Measurements from ENCODE around the gene CLMN.
"Not testable (repeated sequence)": the region's sequence is repeated elsewhere in the genome, so short reads cannot be mapped to it uniquely, and the experiment has no call there.

CLMN gene

DNA sequence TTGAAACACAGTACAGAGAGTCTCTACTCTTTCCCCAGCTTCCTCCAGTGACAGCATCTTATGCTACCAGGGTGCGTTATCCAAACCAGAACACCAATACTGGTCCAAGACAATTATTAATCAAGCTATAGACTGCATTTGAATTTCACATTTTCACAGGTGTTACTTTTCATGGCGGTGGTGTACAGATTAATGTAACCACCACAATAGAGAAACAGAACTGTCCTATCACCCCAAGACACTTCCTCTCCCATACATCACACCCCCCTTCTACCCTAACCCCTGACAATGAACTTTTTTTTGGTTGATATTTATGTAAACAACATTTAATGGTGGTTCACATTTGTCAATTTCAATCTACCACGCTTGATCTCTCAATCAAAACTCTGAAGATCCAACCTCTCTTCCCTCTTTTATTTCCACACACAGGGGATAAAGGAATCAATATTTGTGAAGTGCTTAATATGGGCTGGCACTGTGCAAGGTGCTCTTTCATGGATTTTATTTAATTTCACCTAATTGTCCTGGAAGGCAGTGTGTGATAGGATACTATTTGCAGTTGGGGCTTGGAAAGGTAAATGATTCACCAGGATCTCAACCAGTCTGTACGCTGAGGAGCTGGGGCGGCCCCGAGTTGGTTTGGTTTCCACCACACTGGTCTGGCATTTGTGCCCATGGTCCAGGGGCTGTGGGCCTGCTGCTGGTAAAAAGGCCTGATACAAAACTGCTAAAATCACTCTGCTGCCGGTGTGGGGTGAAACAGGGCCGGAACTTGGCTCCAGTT is 107.8 kb downstream of the CLMN start:
- FAIRE-seq = no peak

GRCh38 chr14:95210699-95211098 is 109.0 kb downstream of the CLMN start:
- FAIRE-seq = no peak

DNA sequence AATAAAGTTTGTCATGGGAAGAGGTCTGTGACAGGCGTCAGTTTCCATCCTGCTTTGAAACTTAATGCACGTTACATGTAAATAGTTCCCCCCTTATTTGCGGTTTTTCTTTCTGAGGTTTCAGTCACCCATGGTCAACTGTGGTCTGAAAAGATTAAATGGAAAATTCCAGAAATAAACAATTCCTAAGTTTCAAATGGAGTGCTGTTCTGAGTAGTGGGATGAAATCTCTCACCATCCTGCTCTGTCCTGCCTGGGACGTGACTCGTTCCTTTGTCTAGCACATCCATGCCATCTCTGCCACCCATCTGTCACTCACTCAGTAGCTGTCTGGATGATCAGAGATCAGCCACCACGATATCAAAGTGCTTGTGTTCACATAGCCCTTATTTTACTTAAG is 111.1 kb downstream of the CLMN start:
- FAIRE-seq = no peak

DNA sequence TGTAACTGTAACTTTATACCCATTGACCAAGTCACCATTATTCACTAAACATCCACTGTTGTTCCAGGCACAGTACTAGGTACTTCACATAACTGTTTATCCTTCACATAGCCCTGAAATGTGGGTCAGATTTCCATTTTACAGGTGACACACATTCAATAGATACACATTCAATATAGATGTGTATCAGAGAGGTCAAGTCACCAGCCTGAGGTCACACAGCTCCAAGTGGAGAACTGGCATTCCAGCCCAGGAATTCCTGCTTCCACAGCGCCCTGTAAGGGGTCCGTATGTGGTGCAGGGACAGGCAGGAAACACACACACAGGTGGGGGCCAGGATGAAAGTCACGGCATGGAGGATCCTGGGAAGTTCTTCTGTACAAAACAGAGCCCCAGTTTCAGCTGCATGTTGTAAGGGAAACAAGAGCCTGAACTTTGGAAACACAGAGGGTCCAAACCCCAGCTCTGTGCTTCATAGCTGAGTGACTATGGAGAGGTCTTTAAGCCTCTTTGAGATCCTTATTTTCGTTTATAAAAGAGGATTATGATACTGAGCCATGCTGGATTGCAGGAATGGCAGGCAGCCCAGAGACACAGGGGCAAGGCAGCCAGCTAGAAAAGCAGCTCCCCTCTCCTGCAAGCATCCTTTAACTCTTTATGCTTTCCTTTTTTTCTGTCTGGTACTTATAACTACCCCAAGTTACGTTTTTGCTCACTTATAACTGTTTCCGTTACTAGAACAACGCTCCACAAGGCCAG is 112.1 kb downstream of the CLMN start:
- FAIRE-seq = no peak

GRCh38 chr14:95206534-95206933 is 113.2 kb downstream of the CLMN start:
- FAIRE-seq = no peak

- no peak for FAIRE-seq
These were observed 115.0 kb downstream of the CLMN start for GRCh38 chr14:95204705-95205104.

DNA sequence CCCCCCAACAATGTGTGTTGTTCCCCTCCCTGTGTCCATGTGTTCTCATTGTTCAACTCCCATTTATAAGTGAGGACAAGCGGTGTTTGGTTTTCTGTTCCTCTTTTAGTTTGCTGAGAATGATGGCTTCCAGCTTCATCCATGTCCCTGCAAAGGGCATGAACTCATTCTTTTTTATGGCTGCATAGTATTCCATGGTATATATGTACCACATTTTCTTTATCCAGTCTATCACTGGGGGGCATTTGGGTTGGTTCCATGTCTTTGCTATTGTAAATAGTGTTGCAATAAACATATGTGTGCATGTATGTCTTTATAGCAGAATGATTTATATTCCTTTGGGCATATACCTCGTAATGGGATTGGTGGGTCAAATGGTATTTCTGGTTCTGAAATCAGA is 118.0 kb downstream of the CLMN start:
- not testable (repeated sequence) for FAIRE-seq

GRCh38 chr14:95200404-95200803 is 119.3 kb downstream of the CLMN start:
- no peak for FAIRE-seq

- no peak for FAIRE-seq
These were observed 120.3 kb downstream of the CLMN start for GRCh38 chr14:95199298-95199983.

GRCh38 chr14:95198320-95198719 is 121.4 kb downstream of the CLMN start:
- no peak for FAIRE-seq

DNA sequence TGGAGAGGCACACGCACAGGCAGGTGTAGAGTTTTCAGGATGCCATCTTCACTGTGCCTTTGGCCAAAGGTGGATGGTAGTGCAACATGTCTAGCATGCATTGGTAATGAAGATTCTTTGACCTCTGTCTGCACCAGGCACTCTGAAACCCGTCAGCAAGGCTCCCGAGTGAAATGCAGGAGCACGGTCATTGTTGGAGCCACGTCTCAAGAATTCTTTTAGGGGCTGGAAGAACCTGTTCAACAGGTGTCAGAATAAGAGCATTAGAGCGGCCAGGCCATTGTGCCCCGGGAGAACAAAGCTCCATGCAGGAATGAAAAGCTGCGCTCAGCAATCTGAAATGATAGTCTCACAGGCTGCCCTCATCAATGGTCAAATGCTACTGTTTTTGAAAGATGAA is 122.2 kb downstream of the CLMN start:
- no peak for FAIRE-seq

DNA sequence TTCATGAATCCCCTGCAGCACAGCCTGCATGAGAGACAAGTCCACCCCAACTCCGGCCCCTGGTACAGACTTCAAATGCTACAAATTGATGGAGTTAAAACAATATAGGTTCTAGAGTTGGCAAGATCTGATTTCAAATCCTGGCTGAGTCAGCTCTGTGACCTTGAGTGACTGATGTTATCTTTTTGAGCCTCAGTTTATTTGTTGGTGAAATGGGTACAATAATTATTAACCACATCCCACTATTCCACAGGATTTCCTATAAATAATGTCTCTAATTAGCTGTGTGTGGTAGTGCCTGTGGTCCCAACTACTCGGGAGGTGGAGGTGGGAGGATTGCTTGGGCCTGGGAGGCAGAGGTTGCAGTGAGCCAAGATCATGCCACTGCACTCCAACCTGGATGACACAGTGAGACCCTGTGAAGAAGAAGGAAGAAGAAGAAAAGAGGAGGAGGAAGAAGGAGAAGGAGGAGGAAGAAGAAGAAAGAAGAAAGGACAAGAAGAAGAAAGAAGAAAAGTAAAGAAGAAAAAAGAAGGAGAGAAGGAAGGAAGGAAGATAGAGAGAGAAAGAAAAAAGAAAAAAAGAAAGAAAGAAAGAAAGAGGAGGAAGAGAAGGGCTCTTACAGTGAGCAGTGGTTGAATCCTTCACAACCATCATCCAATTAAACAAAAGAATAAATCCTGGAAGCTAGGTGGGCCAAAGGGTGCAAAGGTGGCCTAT is 122.7 kb downstream of the CLMN start:
- no peak for FAIRE-seq

- FAIRE-seq = no peak
These were observed 123.4 kb downstream of the CLMN start for GRCh38 chr14:95196268-95196667.

DNA sequence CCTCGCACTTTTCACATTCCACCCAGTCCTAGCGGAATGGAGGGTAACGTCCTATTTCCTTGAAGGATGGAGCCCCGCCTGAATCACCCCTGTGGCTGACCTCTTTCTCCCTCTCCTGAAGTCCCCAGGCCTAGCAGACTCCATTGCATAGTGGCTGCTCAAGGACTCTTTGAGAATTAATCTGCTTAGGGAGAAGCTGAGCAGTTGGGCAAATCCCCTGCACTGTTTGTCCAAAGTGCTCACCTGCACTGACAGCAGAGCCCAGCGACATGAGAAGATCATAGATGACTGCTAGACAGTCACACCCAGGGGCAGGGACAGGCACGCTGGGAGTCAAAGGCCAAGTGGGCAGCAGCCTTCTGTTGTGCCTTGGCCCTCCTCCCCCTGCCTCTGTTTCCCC is 124.7 kb downstream of the CLMN start:
- FAIRE-seq = no peak

- FAIRE-seq = no peak
These were observed 126.6 kb downstream of the CLMN start for GRCh38 chr14:95193081-95193480.

- FAIRE-seq = no peak
These were observed 127.4 kb downstream of the CLMN start for GRCh38 chr14:95192311-95192710.

- FAIRE-seq = no peak
These were observed 128.1 kb downstream of the CLMN start for GRCh38 chr14:95191445-95192199.

- FAIRE-seq = no peak
These were observed 128.9 kb downstream of the CLMN start for GRCh38 chr14:95190857-95191256.

GRCh38 chr14:95190346-95190840 is 129.3 kb downstream of the CLMN start:
- no peak for FAIRE-seq

DNA sequence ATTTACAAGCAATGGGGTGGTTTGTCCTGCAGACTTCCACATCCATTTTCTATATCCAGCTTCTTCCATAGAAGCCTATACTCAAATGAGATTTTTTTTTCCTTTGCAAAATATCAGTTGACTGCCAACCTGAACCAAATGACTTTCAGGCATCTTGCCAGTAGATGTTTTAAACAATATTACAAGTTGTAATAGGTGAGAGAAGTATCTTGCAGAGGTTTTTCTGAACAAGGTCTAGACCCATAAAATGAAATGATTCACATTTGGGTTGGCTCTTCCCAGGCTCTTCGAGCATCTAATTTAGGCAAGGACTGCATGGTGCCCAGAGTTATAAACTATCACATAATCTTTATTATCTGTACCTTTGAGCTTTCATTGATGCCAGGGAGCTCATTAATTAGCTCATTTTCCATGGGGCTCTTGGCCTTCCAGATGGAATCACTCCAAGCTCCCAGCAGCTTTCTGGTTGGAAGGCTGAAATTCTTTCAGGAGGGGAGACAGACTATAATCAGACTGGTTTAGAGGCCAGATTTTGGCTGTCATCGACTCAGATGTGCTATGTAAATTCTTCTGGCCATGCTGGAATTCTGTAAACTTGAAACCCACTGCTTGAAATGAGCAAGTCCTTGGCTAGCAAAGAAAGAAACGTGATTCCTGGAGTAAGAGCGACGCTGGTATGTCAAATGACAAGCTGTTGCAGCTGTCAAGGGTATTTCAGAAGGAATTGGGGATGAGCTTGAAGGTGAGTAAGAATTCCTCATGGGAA is 130.2 kb downstream of the CLMN start:
- no peak for FAIRE-seq

- FAIRE-seq = no peak
These were observed 131.3 kb downstream of the CLMN start for GRCh38 chr14:95188380-95188779.

Data from A204.1 (cell line).